Hepatocyte (in vitro differentiated cells): ENCODE measurements around the gene TGFBR3L. TPM values are rescaled to one million over a fixed set of nuclear protein-coding genes. Genes with fewer than 3 reads are reported as not detected.

Experiments
- DNase-seq: peaks from one replicate; pipeline ENCODE4 v3.0.0-alpha.2; 2016; ENCODE audit warnings: low spot score
- H2AFZ ChIP-seq: fragments of 200-600 bp; sonication (generic); 2 replicates; pipeline ENCODE4 v1.6.0; 2016; ENCODE audit warnings: antibody characterized with exemption, mild to moderate bottlenecking
- H3K27ac ChIP-seq: fragments of 200-600 bp; sonication (generic); 2 replicates; pipeline ENCODE4 v1.5.1; 2016; ENCODE audit warnings: mild to moderate bottlenecking
- H3K27me3 ChIP-seq: fragments of 200-600 bp; sonication (generic); 2 replicates; pipeline ENCODE4 v1.6.1; 2016
- H3K36me3 ChIP-seq: fragments of 200-600 bp; sonication (generic); replicated peaks from 2 replicates; pipeline ENCODE4 v1.5.1; 2016; ENCODE audit warnings: low read depth; ENCODE audit not compliant: insufficient read depth
- H3K4me1 ChIP-seq: fragments of 200-600 bp; sonication (generic); 2 replicates; pipeline ENCODE4 v1.5.1; 2016; ENCODE audit warnings: mild to moderate bottlenecking, moderate library complexity; ENCODE audit not compliant: insufficient read depth
- H3K4me2 ChIP-seq: fragments of 200-600 bp; sonication (generic); 2 replicates; pipeline ENCODE4 v1.6.0; 2016
- H3K4me3 ChIP-seq: fragments of 200-600 bp; sonication (generic); 2 replicates; pipeline ENCODE4 v1.5.1; 2016; ENCODE audit warnings: mild to moderate bottlenecking
- H3K79me2 ChIP-seq: fragments of 200-600 bp; sonication (generic); 2 replicates; pipeline ENCODE4 v1.6.0; 2017; ENCODE audit warnings: mild to moderate bottlenecking
- H3K9me2 ChIP-seq: fragments of 200-600 bp; sonication (generic); replicated peaks from 2 replicates; pipeline ENCODE4 v1.6.0; 2017; ENCODE audit warnings: mild to moderate bottlenecking; ENCODE audit not compliant: insufficient read depth
- H3K9me3 ChIP-seq: fragments of 200-600 bp; sonication (generic); 2 replicates; pipeline ENCODE4 v1.5.1; 2016; ENCODE audit warnings: low read depth, mild to moderate bottlenecking
- H4K20me1 ChIP-seq: fragments of 200-600 bp; sonication (generic); 2 replicates; pipeline ENCODE4 v1.6.0; 2016; ENCODE audit warnings: mild to moderate bottlenecking; ENCODE audit not compliant: insufficient read depth, poor library complexity, severe bottlenecking
- EZH2 ChIP-seq: fragments of 200-600 bp; sonication (generic); IDR thresholded peaks from 2 replicates; pipeline ENCODE4 v1.6.1; 2016; ENCODE audit warnings: antibody characterized with exemption, mild to moderate bottlenecking, borderline replicate concordance
- EZH2phosphoT487 ChIP-seq: fragments of 200-600 bp; sonication (generic); IDR thresholded peaks from one replicate; pipeline ENCODE4 v1.6.1; 2018; ENCODE audit warnings: antibody characterized with exemption, mild to moderate bottlenecking, low read depth, moderate library complexity; ENCODE audit not compliant: unreplicated experiment, severe bottlenecking
- WGBS: methylation state at CpG from one replicate; pipeline ENCODE4 v1.1.6; 2016; ENCODE audit warnings: low lambda C conversion rate; ENCODE audit errors: missing lambda C conversion rate; 5-methylcytosine and 5-hydroxymethylcytosine counted together
- polyA plus RNA-seq: library from polyadenylated mRNA; unstranded; fragments of >200 nt; fragmentation: Nextera tagmentation; extraction: Ambion mirVana; gene quantifications from 2 replicates; pipeline ENCODE4 v1.2.1, GENCODE V29; 2016
- total RNA-seq: library from RNA; depleted of rRNA; stranded (reverse); fragments of >200 nt; gene quantifications from 2 replicates; pipeline ENCODE4 v1.2.3, GENCODE V29; 2014
- TF ChIP-seq, protein P1 (sequence below): fragments of 200-600 bp; sonication (generic); IDR thresholded peaks from 2 replicates; pipeline ENCODE4 v1.5.1; 2016; ENCODE audit warnings: antibody characterized with exemption, mild to moderate bottlenecking; ENCODE audit not compliant: poor library complexity

Gene TGFBR3L
- total and polyA plus RNA-seq, 2 experiments from 2014 or later: 8.5 TPM; not detected in 1

- WGBS: 89% methylated on average over 9 of the region's 19 CpGs
- Histone ChIP-seq H2AFZ (no peak overlapping the region), H3K79me2 (peaks cover 43% of the 10 kb centered on the region), H4K20me1 (peaks cover 51% of the 10 kb centered on the region), H3K4me2 (no peak overlapping the region), H3K4me1 (peaks cover 12% of the 10 kb centered on the region), H3K9me2 (no peaks in the 10 kb centered on the region), H3K36me3 (no peaks in the 10 kb centered on the region), H3K9me3 (no peaks in the 10 kb centered on the region), H3K4me3 (no peak overlapping the region), H3K27ac (no peak overlapping the region), H3K27me3 (no peaks in the 10 kb centered on the region)
- no peak for TF ChIP-seq EZH2phosphoT487
- no peak for TF ChIP-seq EZH2
- TF ChIP-seq, protein P1, sequence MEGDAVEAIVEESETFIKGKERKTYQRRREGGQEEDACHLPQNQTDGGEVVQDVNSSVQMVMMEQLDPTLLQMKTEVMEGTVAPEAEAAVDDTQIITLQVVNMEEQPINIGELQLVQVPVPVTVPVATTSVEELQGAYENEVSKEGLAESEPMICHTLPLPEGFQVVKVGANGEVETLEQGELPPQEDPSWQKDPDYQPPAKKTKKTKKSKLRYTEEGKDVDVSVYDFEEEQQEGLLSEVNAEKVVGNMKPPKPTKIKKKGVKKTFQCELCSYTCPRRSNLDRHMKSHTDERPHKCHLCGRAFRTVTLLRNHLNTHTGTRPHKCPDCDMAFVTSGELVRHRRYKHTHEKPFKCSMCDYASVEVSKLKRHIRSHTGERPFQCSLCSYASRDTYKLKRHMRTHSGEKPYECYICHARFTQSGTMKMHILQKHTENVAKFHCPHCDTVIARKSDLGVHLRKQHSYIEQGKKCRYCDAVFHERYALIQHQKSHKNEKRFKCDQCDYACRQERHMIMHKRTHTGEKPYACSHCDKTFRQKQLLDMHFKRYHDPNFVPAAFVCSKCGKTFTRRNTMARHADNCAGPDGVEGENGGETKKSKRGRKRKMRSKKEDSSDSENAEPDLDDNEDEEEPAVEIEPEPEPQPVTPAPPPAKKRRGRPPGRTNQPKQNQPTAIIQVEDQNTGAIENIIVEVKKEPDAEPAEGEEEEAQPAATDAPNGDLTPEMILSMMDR: no peak
- DNase-seq: no peak
Measured at GRCh38 chr19:7908742-7909461, 5.7 kb upstream of the TGFBR3L start.

DNA sequence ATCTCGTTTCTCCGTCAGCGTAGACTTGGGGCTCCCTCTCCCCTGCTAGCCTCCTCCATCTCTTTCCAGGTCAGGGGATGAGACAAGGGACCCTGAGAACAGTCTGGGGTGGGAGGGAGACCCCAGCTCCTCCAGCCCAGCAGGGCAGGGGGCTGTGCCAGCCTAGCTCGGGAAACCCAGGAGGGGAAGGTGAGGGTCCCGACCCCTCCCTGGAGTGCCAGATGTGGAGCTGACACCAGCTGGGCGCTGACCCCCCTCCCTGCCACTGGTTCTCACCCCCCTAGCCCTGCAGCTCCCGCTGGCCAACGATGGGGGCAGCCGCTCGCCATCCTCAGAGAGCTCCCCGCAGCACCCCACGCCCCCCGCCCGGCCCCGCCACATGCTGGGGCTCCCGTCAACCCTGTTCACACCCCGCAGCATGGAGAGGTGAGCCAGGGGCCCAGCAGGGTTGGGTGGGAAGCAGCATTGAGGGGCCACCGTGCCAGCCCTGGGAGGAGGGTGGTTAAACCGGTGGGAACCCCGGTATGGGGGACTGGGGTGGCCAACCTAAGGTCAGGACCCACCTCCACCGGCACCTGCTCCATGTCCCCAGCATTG lies 5.1 kb upstream of the TGFBR3L start:
- Histone ChIP-seq H3K4me1 (peaks cover 10% of the 10 kb centered on the region), H3K27ac (no peak overlapping the region), H3K36me3 (no peaks in the 10 kb centered on the region), H2AFZ (no peak overlapping the region), H3K4me3 (no peak overlapping the region), H3K27me3 (peaks cover 3% of the 10 kb centered on the region), H3K79me2 (peaks cover 37% of the 10 kb centered on the region), H3K9me2 (no peaks in the 10 kb centered on the region), H4K20me1 (peaks cover 46% of the 10 kb centered on the region), H3K9me3 (no peaks in the 10 kb centered on the region), H3K4me2 (no peak overlapping the region)
- WGBS: over 99% methylated on average over 10 of the region's 21 CpGs
- TF ChIP-seq EZH2phosphoT487 (no peak), EZH2 (no peak)
- TF ChIP-seq, protein P1: no peak
- no peak for DNase-seq

DNA sequence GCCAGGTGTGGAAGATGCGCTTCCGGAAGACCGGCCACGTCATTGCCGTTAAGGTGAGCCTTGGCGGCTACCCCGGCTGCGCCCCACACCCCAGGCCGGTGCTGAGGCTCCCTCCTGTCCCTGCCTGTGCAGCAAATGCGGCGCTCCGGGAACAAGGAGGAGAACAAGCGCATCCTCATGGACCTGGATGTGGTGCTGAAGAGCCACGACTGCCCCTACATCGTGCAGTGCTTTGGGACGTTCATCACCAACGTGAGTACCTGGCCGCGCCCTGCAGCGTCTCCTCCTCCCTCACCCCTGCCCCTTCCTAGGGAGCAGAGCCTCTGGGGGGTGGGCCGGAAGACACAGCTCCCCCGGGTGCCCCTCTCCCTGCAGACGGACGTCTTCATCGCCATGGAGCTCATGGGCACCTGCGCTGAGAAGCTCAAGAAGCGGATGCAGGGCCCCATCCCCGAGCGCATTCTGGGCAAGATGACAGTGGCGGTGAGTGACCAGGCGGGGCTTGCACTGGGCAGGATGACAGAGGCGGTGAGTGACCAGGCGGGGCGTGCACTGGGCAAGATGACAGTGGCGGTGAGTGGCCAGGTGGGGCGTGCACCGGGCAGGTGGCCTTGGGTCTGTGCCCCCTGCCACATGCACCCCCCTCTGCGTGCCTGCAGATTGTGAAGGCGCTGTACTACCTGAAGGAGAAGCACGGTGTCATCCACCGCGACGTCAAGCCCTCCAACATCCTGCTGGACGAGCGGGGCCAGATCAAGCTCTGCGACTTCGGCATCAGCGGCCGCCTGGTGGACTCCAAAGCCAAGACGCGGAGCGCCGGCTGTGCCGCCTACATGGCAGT lies 4.1 kb upstream of the TGFBR3L start:
- no peak for DNase-seq
- Histone ChIP-seq H3K36me3 (no peaks in the 10 kb centered on the region), H3K79me2 (peaks cover 27% of the 10 kb centered on the region), H3K4me2 (no peak overlapping the region), H2AFZ (no peak overlapping the region), H3K4me1 (peaks cover under 1% of the 10 kb centered on the region), H3K9me2 (no peaks in the 10 kb centered on the region), H4K20me1 (peaks cover 36% of the 10 kb centered on the region), H3K9me3 (no peaks in the 10 kb centered on the region), H3K27ac (no peak overlapping the region), H3K4me3 (no peak overlapping the region), H3K27me3 (peaks cover 13% of the 10 kb centered on the region)
- 97% methylated on average over 43 of the region's 54 CpGs for whole genome bisulfite sequencing
- TF ChIP-seq EZH2 (no peak), EZH2phosphoT487 (no peak)
- TF ChIP-seq, protein P1: no peak
